Mucosa of rectum (tissue), 2 donors: ENCODE results near the gene GBX1.

Source experiments
- H3K27ac ChIP-seq, 2 donors: one replicate each; pipeline ENCODE4 v1.7.0; 2013; ENCODE audit warnings: inconsistent platforms in 2 of 2, low read depth in 2 of 2, low read length in 2 of 2
- H3K27me3 ChIP-seq, 2 donors: one replicate each; pipeline ENCODE4 v1.7.0; 2013; ENCODE audit warnings: low read length in 2 of 2; ENCODE audit not compliant: control insufficient read depth in 2 of 2, insufficient read depth in 2 of 2
- H3K36me3 ChIP-seq, 2 donors: one replicate each; pipeline ENCODE4 v1.7.0; 2013; ENCODE audit warnings: low read length in 2 of 2; ENCODE audit not compliant: control insufficient read depth in 2 of 2, insufficient read depth in 2 of 2
- H3K4me1 ChIP-seq, 2 donors: one replicate each; pipeline ENCODE4 v1.7.0; 2013; ENCODE audit warnings: low read length in 2 of 2, mild to moderate bottlenecking in 1 of 2; ENCODE audit not compliant: control insufficient read depth in 2 of 2, insufficient read depth in 2 of 2
- H3K4me3 ChIP-seq, 2 donors: one replicate each; pipeline ENCODE4 v1.7.0; 2013; ENCODE audit warnings: low read length in 2 of 2
- H3K9ac ChIP-seq, 2 donors: one replicate each; pipeline ENCODE4 v1.7.0; 2013; ENCODE audit warnings: low read length in 2 of 2, low read depth in 1 of 2, mild to moderate bottlenecking in 1 of 2
- H3K9me3 ChIP-seq, 2 donors: one replicate each; pipeline ENCODE4 v1.7.0; 2013; ENCODE audit warnings: low read length in 2 of 2; ENCODE audit not compliant: control insufficient read depth in 2 of 2
- donor health status: healthy.
- donor health status: Normal muscosa, but diverticular disease.

Gene GBX1

GRCh38 chr7:151167197-151167961 lies at the start of gene GBX1:
Gene GBX1, minus strand, starts transcription at chr7:151167694. Its CDS starts 146 bp downstream, at chr7:151167548.
- no peaks in the 10 kb centered on the region for H3K36me3 ChIP-seq
- H3K9ac ChIP-seq, result peak within 1 kb of the TSS in 1 of 2 donors; percentile 26
- peaks cover 51 to 55% of the 10 kb centered on the region in 2 donors for H3K27me3 ChIP-seq
- peaks cover 3 to 14% of the 10 kb centered on the region in 2 donors for H3K4me1 ChIP-seq
- peak within 1 kb of the TSS; percentile 13 to 48 for H3K4me3 ChIP-seq
- H3K9me3 ChIP-seq, result no peaks in the 10 kb centered on the region
- no peak within 1 kb of the TSS for H3K27ac ChIP-seq

DNA sequence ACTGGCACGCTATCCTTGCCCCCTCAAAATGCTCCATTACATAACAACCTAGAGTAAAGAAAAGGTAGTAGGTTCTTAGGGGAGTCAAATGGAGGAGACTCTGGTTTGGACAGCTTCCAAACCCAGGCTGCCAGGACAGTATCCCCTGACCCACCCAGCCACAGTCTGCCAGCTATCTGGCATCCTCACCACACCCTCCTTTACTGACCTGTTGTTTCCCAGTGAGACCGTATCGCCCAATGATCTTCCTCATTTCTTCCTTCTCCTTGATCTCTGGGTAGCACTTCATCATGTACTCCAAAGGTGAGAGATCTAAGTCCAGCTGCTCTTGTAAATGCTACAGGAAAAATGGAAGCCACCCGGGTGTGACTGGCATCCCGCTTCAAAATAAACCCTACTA lies 47.9 kb upstream of the GBX1 start:
- Histone ChIP-seq H3K9ac (no peak overlapping the region), H3K4me1 (no peaks in the 10 kb centered on the region), H3K4me3 (no peak overlapping the region), H3K9me3 (no peaks in the 10 kb centered on the region), H3K27me3 (no peaks in the 10 kb centered on the region), H3K27ac (peak overlapping the region in 1 of 2 donors; percentile 55), H3K36me3 (peaks cover 45 to 53% of the 10 kb centered on the region in 2 donors)

- Histone ChIP-seq H3K4me3 (no peak overlapping the region), H3K27ac (no peak overlapping the region), H3K9me3 (no peaks in the 10 kb centered on the region), H3K4me1 (no peaks in the 10 kb centered on the region), H3K36me3 (peaks cover 37 to 44% of the 10 kb centered on the region in 2 donors), H3K27me3 (no peaks in the 10 kb centered on the region), H3K9ac (no peak overlapping the region)
These were observed 46.3 kb upstream of the GBX1 start for GRCh38 chr7:151213826-151214225.

DNA sequence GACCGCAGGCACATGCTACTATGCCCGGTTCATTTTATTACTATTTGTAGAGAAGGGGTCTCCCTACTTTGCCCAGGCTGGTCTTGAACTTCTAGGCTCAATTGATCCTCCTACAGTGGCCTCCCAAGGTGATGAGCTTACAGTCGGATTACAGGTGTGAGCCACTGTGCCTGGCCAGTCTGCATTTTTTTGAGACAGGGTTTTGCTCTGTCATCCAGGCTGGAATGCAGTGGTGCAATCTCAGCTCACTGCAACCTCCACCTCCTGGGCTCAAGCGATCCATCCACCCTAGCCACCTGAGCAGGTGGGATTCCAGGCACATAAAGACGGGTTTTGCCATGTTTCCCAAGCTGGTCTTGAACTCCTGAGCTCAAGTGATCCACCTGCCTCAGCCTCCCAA lies 45.1 kb upstream of the GBX1 start:
- Histone ChIP-seq H3K36me3 (peaks cover 25 to 34% of the 10 kb centered on the region in 2 donors), H3K9ac (no peak overlapping the region), H3K27ac (no peak overlapping the region), H3K27me3 (no peaks in the 10 kb centered on the region), H3K4me1 (no peaks in the 10 kb centered on the region), H3K4me3 (no peak overlapping the region), H3K9me3 (no peaks in the 10 kb centered on the region)

GRCh38 chr7:151211155-151211772 lies 43.8 kb upstream of the GBX1 start:
- peaks cover 17 to 25% of the 10 kb centered on the region in 2 donors for H3K36me3 ChIP-seq
- H3K9me3 ChIP-seq, result no peaks in the 10 kb centered on the region
- H3K4me1 ChIP-seq, result no peaks in the 10 kb centered on the region
- no peak overlapping the region for H3K4me3 ChIP-seq
- H3K27ac ChIP-seq, result no peak overlapping the region
- H3K9ac ChIP-seq, result peak overlapping the region in 1 of 2 donors; percentile 17
- peaks cover 0 to 4% of the 10 kb centered on the region in 2 donors for H3K27me3 ChIP-seq

DNA sequence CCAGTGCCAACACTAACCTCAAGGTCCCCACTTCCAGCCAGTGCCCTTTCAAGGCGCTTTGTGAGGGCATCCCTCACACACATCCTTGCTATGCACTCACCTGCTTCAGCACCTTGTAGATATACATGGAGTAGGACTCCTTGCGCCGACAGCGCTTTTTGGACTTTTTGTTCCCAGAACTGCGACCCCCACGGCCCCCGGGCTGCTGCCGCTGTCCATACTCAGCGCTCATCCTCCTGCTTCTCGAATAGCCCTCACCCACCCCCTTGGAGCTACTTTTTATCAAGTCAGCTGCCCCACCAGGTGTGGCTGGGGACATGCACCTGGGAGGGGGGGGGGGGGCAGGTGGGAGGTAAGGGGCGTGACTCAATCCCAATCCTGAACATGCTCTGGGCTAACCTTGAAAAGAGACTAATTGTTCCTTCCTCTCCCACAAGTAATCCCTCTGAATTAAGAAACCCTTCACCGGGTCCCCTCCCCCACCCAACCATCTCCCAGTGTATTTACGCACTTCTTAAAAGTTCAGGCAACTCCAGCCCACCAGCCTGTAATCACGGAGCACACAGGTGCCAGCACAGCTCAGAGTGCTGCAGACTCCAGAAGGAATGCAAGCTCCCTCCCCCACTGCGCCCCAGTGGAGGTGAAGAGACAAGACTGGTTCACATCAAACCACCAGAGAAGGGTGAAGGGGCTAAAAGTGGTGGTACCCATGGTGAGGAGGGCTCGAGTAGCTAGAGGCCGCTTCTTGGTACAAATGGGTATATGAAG lies 42.8 kb upstream of the GBX1 start, which contains the start of gene H2BK1:
Gene H2BK1, minus strand, starts transcription at position 402 of the 768 bp plus-strand sequence. Its CDS starts 170 bp downstream, at position 232.
- H3K4me3 ChIP-seq, result no peak within 1 kb of the TSS
- H3K9me3 ChIP-seq, result no peaks in the 10 kb centered on the region
- no peak within 1 kb of the TSS for H3K27ac ChIP-seq
- H3K4me1 ChIP-seq, result no peaks in the 10 kb centered on the region
- no peak within 1 kb of the TSS for H3K9ac ChIP-seq
- peaks cover 11 to 16% of the 10 kb centered on the region in 2 donors for H3K36me3 ChIP-seq
- peaks cover 0 to 4% of the 10 kb centered on the region in 2 donors for H3K27me3 ChIP-seq

GRCh38 chr7:151209588-151209987 lies 42.1 kb upstream of the GBX1 start:
- H3K27me3 ChIP-seq, result peaks cover 0 to 4% of the 10 kb centered on the region in 2 donors
- no peaks in the 10 kb centered on the region for H3K4me1 ChIP-seq
- no peak overlapping the region for H3K4me3 ChIP-seq
- H3K9ac ChIP-seq, result no peak overlapping the region
- no peaks in the 10 kb centered on the region for H3K9me3 ChIP-seq
- H3K27ac ChIP-seq, result no peak overlapping the region
- peaks cover 9 to 10% of the 10 kb centered on the region in 2 donors for H3K36me3 ChIP-seq

DNA sequence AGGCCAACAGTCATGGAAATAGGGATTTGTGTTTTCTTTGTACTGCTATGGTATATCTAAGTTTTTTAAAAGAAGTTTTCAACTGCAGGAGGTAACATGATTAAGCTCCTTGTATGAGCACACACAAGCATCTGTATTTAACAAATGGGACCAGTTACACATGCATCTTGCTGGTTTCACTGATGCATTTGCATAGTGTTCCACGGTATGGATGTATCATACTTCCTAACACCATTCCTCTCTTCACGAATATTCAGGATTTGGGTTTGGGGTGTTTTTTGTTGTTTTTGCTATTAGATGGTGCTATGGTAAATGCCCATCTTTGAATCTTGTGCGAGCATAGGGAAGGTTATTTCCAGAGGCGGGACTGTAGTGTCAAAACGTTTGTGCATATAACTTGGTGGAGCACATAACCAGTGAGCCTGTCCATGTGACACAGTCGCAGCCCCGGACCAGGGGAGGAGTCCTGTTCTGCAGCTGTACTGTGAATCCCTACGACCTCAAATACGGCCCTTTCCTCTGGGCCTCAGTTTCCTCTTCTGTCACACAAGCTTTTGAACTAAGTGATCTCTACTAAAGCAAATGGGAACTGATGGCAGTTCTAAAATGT lies 40.9 kb upstream of the GBX1 start:
- Histone ChIP-seq H3K27ac (no peak overlapping the region), H3K27me3 (peaks cover 0 to 4% of the 10 kb centered on the region in 2 donors), H3K4me3 (no peak overlapping the region), H3K9ac (no peak overlapping the region), H3K9me3 (no peaks in the 10 kb centered on the region), H3K4me1 (no peaks in the 10 kb centered on the region), H3K36me3 (no peaks in the 10 kb centered on the region)

DNA sequence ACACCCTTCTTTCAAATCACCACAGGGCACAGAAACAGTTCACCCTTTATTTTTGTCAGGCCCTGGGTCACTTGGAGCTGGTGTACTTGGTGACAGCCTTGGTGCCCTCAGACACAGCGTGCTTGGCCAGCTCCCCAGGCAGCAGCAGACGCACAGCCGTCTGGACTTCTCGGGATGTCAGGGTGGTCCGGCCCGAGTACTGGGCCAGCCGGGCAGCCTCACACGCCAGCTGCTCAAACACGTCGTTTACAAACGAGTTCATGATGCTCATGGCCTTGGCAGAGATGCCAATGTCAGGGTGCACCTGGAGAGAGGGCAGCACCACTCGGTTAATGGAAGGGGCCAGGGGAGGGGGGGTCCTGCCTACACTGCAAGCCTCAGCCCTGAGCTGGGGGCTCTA lies 40.3 kb upstream of the GBX1 start:
- Histone ChIP-seq H3K36me3 (no peaks in the 10 kb centered on the region), H3K9ac (no peak overlapping the region), H3K4me3 (no peak overlapping the region), H3K4me1 (no peaks in the 10 kb centered on the region), H3K27me3 (peaks cover 0 to 4% of the 10 kb centered on the region in 2 donors), H3K9me3 (no peaks in the 10 kb centered on the region), H3K27ac (no peak overlapping the region)
